Measurements from ENCODE around the gene AGXT. TPM values are rescaled to one million over a fixed set of nuclear protein-coding genes. Genes with fewer than 3 reads are reported as not detected.

The AGXT gene
- total RNA-seq, 3 donors from 2014 or later: under 0.01 TPM; not detected in 2

- intact Hi-C loops (cut with DNase I; ENCODE audit: low total_unique reads): no loop called here
- H3K27me3 ChIP-seq: no peaks in the 10 kb centered on the region
- H3K27ac ChIP-seq: no peak overlapping the region
- no peaks in the 10 kb centered on the region for H3K9me3 ChIP-seq
- no peaks in the 10 kb centered on the region for H3K4me1 ChIP-seq
- no peaks in the 10 kb centered on the region for H3K36me3 ChIP-seq
- TF ChIP-seq POLR2AphosphoS5 (IDR thresholded peaks at IDR 0.05) (no peak), POLR2A (IDR thresholded peaks at IDR 0.05) (no peak), CTCF (IDR thresholded peaks at IDR 0.05) (no peak)
- H3K4me3 ChIP-seq: no peak overlapping the region
- no peak for DNase-seq (ENCODE audit: low spot score in 2 of 2)
Measured at GRCh38 chr2:240888890-240889573, 20.4 kb downstream of the AGXT start.

GRCh38 chr2:240889601-240890560 is 21.3 kb downstream of the AGXT start:
- intact Hi-C loops (cut with DNase I; ENCODE audit: low total_unique reads): no loop called here
- Histone ChIP-seq H3K27ac (no peak overlapping the region), H3K4me1 (no peaks in the 10 kb centered on the region), H3K9me3 (no peaks in the 10 kb centered on the region), H3K4me3 (no peak overlapping the region), H3K36me3 (no peaks in the 10 kb centered on the region), H3K27me3 (no peaks in the 10 kb centered on the region)
- TF ChIP-seq CTCF (IDR thresholded peaks at IDR 0.05): no peak
- TF ChIP-seq POLR2AphosphoS5 (IDR thresholded peaks at IDR 0.05): no peak
- no peak for TF ChIP-seq POLR2A (IDR thresholded peaks at IDR 0.05)
- no peak for DNase-seq (ENCODE audit: low spot score in 2 of 2)

- H3K27ac ChIP-seq: no peak overlapping the region
- no peaks in the 10 kb centered on the region for H3K27me3 ChIP-seq
- intact Hi-C loops (cut with DNase I; ENCODE audit: low total_unique reads): no loop called here
- no peaks in the 10 kb centered on the region for H3K9me3 ChIP-seq
- TF ChIP-seq POLR2A (IDR thresholded peaks at IDR 0.05): no peak
- TF ChIP-seq POLR2AphosphoS5 (IDR thresholded peaks at IDR 0.05): no peak
- H3K4me3 ChIP-seq: no peak overlapping the region
- DNase-seq (ENCODE audit: low spot score in 2 of 2): no peak
- no peaks in the 10 kb centered on the region for H3K36me3 ChIP-seq
- H3K4me1 ChIP-seq: no peaks in the 10 kb centered on the region
Measured at GRCh38 chr2:240890691-240891090, 22.1 kb downstream of the AGXT start.

- no peaks in the 10 kb centered on the region for H3K36me3 ChIP-seq
- TF ChIP-seq POLR2A (IDR thresholded peaks at IDR 0.05): no peak
- TF ChIP-seq POLR2AphosphoS5 (IDR thresholded peaks at IDR 0.05): no peak
- no peak for TF ChIP-seq CTCF (IDR thresholded peaks at IDR 0.05)
- no peak for DNase-seq (ENCODE audit: low spot score in 2 of 2)
Measured at GRCh38 chr2:240891492-240892340, 23.1 kb downstream of the AGXT start.

GRCh38 chr2:240892356-240892755 is 23.7 kb downstream of the AGXT start:
- intact Hi-C loops (cut with DNase I; ENCODE audit: low total_unique reads): no loop called here
- Histone ChIP-seq H3K4me3 (no peak overlapping the region), H3K4me1 (no peaks in the 10 kb centered on the region), H3K9me3 (no peaks in the 10 kb centered on the region), H3K36me3 (no peaks in the 10 kb centered on the region), H3K27ac (no peak overlapping the region), H3K27me3 (no peaks in the 10 kb centered on the region)
- DNase-seq (ENCODE audit: low spot score in 2 of 2): no peak
- TF ChIP-seq POLR2A (IDR thresholded peaks at IDR 0.05) (no peak), POLR2AphosphoS5 (IDR thresholded peaks at IDR 0.05) (no peak), CTCF (IDR thresholded peaks at IDR 0.05) (no peak)

More at GRCh38 chr2:240891492-240892340, 23.1 kb downstream of the AGXT start:
- no peaks in the 10 kb centered on the region for H3K4me1 ChIP-seq
- intact Hi-C loops (cut with DNase I; ENCODE audit: low total_unique reads): no loop called here
- H3K4me3 ChIP-seq: no peak overlapping the region
- H3K9me3 ChIP-seq: no peaks in the 10 kb centered on the region
- H3K27me3 ChIP-seq: no peaks in the 10 kb centered on the region
- H3K27ac ChIP-seq: no peak overlapping the region
